ENCODE data around the gene MIB1. TPM values are rescaled to one million over a fixed set of nuclear protein-coding genes. Genes with fewer than 3 reads are reported as not detected.
"Not testable (repeated sequence)": the region's sequence is repeated elsewhere in the genome, so short reads cannot be mapped to it uniquely, and the experiment has no call there.

The MIB1 gene
- total RNA-seq, 1 experiment from 2014 or later = 78.9 TPM

DNA sequence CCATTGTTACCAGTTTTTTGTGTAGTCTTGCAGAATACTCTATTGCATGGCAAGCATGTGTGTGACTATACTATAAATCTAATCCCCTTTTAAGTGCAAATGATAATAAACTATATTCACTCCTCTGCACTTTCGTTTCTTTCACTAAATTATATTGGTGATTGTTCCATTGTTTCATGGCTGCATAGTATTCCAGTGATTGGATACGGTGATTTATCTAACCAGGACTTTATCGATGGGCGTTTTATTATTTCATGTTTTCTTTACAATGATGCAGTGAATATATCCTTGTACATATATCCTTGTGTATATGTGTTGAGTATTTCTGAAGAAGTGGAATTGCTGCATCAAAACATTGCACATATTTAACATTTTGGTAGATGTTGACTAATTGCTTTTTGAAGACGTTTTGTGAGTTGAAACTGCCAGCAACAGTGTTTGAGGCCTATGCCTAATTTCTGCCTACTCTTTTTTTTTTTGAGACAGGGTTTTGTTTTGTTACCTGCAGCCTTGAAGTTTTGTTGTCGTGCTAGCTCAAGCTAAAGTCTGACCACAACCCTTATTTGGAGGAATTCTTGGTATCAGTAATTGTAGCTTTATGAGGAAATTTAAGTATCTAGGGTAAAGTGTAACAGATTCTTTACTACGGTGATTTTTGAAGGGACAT, 2.7 kb downstream of the MIB1 start:
- no peak for DNase-seq (ENCODE audit: low spot score)

DNA sequence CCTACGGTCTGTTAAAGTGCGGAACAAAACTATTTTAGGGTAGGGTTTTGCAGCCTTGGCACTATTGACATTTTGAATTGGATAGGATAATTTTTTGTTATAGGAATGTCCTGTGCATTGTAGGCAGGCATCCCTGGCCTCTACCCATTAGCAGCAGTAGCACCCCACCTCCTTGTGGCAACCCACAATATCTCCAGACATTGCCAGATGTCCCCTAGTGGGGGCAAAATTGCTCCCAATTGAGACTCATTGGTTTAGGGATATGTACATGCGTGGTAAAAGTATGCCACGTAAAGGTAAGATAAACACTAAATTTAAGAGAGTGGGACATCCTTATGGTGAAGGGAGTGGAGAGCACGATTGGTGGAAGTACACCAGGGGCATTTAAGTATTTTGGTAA, 4.6 kb downstream of the MIB1 start:
- DNase-seq (ENCODE audit: low spot score) = no peak

- DNase-seq (ENCODE audit: low spot score) = no peak
Measured at GRCh38 chr18:21747268-21747667, 6.7 kb downstream of the MIB1 start.

GRCh38 chr18:21747764-21748693, 7.4 kb downstream of the MIB1 start:
- no peak for DNase-seq (ENCODE audit: low spot score)

- DNase-seq (ENCODE audit: low spot score) = no peak
Measured at GRCh38 chr18:21757833-21758232, 17.2 kb downstream of the MIB1 start.

DNA sequence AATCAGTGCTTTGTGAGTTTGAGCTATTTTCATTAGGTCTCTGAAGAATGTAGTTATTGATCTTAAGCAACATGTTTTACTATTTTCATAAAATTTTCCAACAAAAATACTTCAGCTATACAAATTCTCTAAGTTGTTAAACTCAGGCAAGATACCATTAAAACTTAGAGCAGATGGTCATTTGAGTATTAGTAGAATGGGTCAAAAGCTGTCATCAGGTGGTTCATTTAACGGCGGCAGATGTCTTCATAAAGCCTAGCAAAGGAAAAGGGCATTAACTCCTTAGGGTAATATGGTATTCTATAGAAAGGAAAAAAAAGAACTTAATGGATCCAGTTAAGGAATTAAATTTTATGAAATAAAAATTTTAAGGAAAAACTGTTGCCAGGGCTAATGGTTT, 19.2 kb downstream of the MIB1 start:
- DNase-seq (ENCODE audit: low spot score) = no peak

DNA sequence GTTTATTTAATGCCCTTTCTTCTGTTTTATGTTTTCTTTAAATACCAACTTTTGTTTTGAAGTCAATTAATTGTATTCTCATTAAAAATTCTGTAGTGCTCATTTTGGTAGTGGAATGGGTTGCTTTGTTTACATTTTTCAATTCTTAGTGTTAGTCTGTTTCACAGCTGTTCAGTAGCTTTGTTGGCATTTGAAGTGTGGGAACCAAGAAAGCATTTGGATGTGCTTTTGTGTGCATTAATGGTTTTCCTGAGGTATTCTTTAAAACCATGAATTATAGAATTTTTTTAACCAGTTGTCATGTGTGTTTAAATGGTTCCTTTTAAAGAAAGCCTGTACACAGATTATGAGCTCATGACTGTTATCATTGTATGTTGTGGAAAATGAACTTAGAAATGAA, 19.7 kb downstream of the MIB1 start:
- DNase-seq (ENCODE audit: low spot score) = no peak

GRCh38 chr18:21761471-21762115, 21.0 kb downstream of the MIB1 start:
- no peak for DNase-seq (ENCODE audit: low spot score)

DNA sequence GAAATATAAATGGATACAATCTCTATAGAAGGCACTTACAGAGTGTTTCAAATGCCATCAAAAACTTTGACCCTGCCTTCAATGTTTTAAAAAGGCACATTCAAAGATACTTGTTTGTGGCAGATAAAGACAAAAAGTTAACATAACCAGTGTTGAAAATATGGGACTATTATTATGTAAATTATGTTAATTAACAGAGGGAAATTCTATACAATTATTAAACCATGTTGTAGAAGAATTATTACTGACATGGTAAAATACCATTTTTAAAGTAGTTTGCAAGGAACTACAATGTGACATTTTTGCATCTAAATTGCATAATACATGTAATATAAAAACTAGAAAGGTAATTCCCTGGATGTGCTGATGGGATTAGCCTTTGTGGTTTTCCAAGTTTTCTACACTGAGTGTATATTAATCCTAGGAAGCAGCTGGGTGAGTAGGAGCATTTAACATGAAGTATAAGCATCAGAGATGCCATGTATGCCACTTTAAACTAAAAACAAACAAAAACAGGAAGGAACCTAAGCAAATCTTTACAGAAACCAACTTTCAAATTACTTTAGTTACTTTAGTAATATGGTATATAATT, 21.7 kb downstream of the MIB1 start:
- no peak for DNase-seq (ENCODE audit: low spot score)

- DNase-seq (ENCODE audit: low spot score) = no peak
Measured at GRCh38 chr18:21763846-21764646, 23.5 kb downstream of the MIB1 start.

DNA sequence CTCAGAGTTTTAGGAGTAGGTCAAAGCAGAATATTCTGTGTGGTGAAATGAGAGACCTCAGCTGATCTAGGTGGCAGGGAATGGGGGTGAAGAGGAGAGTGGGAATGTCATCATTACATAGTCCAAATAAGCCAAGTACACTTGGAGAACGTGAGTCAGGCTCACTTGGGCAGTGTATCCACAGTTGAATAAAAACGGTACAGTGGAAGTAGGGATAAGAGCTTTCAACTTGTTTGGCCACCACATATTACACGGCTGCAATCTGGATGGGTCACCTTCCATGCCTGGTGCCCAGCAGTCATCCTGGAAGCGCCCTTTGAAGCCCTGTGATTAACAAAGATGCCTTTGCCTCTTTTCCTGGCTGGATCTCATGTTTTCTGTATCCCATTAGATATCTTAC, 28.6 kb downstream of the MIB1 start:
- DNase-seq (ENCODE audit: low spot score) = no peak

GRCh38 chr18:21774722-21775121, 34.1 kb downstream of the MIB1 start:
- no peak for DNase-seq (ENCODE audit: low spot score)

DNA sequence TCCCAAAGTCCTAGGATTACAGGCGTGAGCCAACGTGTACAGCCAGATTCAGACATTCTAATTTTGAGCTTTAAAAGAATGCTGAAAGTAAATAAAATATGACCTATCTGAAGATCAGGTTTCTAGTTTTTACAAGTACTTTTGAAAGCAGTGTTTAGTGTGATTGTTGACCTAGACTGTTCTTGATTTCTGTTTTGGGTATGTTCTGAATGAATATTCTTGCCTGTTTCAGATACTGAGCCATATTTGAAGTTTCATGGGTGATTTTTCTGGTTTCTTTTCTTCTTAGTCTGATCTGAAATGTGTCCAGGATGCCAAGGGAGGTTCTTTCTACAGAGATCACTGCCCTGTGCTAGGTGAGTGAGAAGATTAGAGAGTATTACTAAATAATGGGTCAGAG, 37.2 kb downstream of the MIB1 start:
- no peak for DNase-seq (ENCODE audit: low spot score)

GRCh38 chr18:21786526-21786925, 45.9 kb downstream of the MIB1 start:
- DNase-seq (ENCODE audit: low spot score) = no peak

DNA sequence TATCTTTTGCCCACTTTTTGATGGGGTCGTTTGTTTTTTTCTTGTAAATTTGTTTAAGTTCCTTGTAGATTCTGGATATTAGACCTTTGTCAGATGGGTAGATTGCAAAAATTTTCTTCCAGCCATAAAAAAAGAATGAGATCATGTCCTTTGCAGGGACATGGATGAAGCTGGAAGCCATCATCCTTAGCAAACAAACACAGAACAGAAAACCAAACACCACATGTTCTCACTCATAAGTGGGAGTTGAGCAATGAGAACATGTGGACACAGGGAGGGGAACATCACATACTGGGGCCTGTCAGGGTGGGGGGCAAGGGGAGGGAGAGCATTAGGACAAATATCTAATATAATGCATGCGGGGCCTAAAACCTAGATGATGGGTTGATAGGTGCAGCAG, 55.5 kb downstream of the MIB1 start:
- not testable (repeated sequence) for DNase-seq (ENCODE audit: low spot score)

- DNase-seq (ENCODE audit: low spot score) = no peak
Measured at GRCh38 chr18:21798126-21798525, 57.5 kb downstream of the MIB1 start.

- DNase-seq (ENCODE audit: low spot score) = no peak
Measured at GRCh38 chr18:21799721-21800120, 59.1 kb downstream of the MIB1 start.

DNA sequence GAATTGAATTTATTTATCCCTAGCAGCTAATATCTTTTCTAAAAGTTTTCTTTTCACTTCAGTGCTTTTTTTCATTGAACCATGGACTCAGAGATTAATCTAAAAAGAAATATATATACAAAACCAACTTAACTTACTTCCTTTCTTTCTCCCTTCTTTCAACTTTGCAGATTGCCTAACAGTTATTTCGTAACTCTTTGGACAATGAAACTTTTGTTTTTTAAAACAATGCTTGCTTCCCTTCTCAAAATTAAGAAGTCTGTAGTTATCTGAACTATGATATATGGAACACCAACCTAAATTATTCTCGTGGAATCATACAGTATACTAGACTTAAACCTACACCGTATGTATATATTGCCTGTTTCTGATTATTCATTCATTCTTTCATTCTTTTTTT, 62.9 kb downstream of the MIB1 start:
- no peak for DNase-seq (ENCODE audit: low spot score)

GRCh38 chr18:21805771-21806366, 65.3 kb downstream of the MIB1 start:
- no peak for DNase-seq (ENCODE audit: low spot score)

- no peak for DNase-seq (ENCODE audit: low spot score)
Measured at GRCh38 chr18:21808185-21808584, 67.6 kb downstream of the MIB1 start.

DNA sequence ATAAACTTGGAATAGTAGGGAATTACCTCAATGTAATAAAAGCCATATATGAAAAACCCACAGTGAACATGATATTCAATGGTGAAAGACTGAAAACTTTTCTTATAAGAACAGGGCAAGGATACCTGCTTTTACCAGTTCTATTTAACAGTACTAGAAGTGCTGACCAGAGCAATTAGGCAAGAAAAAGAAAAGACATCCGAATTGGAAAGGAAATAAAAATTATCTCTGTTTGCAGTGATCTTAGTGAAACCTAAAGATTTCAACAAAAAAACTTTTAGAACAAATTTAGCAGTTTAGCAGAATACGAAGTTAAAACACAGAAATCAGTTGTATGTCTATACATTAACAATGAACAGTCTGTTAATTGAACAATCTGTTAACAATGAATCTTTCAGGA, 69.1 kb downstream of the MIB1 start:
- no peak for DNase-seq (ENCODE audit: low spot score)

Data from A172 (cell line).